Fibroblast of villous mesenchyme (primary cell): ENCODE results near the gene SETD3. TPM values are rescaled to one million over a fixed set of nuclear protein-coding genes. Genes with fewer than 3 reads are reported as not detected.

Experiments
- DNase-seq: peaks from one replicate; pipeline ENCODE4 v3.0.0-alpha.2; 2010; ENCODE audit warnings: low read depth
- H3K4me3 ChIP-seq: 2 replicates; pipeline ENCODE4 v1.5.1; 2011; ENCODE audit warnings: low read depth, mild to moderate bottlenecking, low read length
- total RNA-seq: library from RNA; depleted of rRNA; stranded (reverse); fragments of >200 nt; gene quantifications from 2 replicates; pipeline ENCODE4 v1.2.3, GENCODE V29; 2012
- TF ChIP-seq, protein P1 (sequence below): IDR thresholded peaks from 2 replicates; pipeline ENCODE4 v1.5.1; 2012; ENCODE audit warnings: low read depth, mild to moderate bottlenecking, low read length; ENCODE audit not compliant: insufficient read depth

Gene SETD3
- total RNA-seq, 1 donor: 57.0 TPM

DNA sequence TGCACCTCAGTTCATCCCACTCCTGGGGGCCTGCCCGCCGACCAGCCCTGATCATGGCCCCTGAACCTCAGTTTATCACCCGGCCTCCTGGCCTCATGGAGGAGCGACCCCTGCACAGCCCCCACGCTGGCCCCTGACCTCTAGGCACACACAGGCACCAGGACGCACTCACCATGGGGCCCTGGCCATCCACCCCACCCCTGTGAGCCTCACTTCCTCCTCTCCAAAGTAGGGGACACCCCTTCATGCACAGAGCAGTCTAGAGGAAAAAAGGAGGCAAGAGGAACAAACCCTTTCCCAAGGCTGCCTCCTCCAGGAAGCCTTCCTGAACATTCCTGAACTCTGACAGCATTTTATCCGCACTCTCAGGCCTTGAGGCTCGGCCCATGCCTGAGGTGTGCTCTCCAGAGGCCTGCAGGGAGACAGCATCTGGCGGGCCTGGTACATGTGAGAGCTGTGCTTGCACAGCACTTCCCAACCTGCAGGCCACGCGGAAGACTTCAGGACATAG lies 40.0 kb upstream of the SETD3 start:
- TF ChIP-seq, protein P1, sequence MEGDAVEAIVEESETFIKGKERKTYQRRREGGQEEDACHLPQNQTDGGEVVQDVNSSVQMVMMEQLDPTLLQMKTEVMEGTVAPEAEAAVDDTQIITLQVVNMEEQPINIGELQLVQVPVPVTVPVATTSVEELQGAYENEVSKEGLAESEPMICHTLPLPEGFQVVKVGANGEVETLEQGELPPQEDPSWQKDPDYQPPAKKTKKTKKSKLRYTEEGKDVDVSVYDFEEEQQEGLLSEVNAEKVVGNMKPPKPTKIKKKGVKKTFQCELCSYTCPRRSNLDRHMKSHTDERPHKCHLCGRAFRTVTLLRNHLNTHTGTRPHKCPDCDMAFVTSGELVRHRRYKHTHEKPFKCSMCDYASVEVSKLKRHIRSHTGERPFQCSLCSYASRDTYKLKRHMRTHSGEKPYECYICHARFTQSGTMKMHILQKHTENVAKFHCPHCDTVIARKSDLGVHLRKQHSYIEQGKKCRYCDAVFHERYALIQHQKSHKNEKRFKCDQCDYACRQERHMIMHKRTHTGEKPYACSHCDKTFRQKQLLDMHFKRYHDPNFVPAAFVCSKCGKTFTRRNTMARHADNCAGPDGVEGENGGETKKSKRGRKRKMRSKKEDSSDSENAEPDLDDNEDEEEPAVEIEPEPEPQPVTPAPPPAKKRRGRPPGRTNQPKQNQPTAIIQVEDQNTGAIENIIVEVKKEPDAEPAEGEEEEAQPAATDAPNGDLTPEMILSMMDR: no peak
- no peak for DNase-seq
- H3K4me3 ChIP-seq: no peak overlapping the region

DNA sequence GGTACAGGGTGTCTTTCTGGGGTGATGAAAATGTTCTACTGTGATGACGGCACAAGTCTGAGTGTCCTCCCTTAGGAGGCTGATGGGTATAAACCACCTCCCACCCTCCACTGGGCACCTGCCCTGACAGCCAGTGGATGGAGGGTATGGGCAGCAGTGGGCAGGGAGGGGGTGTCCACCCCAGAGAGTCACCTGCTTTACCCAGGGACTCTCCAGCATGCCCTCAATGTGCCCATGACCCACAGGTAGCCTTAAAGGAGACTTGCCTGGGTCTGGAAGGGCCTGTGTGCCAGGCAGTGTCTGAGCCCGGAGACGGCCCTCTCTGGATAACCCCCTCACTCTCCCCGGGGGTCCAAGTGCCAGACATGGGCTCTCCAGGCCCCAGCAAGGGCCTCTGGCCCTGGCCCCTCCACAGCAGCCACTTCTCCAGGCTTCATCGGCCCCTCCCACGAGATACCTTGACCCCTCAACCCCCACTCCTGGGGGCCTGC lies 39.3 kb upstream of the SETD3 start:
- DNase-seq: no peak
- H3K4me3 ChIP-seq: no peak overlapping the region
- TF ChIP-seq, protein P1: no peak

DNA sequence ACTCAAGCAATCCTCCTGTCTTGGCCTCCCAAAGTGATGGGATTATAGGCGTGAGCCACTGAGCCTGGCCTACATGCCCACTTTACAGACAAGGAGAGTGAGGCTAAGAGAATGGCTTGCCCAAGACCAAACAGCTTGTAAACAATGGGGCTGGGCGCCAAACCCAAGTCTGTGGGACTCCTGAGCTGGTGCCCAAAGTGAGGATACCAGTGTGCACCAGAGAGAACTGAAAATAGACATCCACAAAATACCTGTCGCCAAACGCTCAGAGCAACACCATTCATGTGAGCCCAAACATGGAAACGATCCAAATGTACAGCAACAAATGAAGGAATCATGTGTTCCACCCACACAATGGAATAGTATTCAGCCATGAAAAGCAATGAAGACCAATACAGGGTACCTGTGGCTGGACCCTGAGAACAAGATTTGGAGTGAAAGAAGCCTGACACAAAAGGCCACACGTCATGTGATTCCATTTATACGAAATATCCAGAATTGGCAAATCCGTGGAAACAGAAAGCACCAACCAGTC lies 38.8 kb upstream of the SETD3 start:
- DNase-seq: no peak
- no peak overlapping the region for H3K4me3 ChIP-seq
- TF ChIP-seq, protein P1: no peak

DNA sequence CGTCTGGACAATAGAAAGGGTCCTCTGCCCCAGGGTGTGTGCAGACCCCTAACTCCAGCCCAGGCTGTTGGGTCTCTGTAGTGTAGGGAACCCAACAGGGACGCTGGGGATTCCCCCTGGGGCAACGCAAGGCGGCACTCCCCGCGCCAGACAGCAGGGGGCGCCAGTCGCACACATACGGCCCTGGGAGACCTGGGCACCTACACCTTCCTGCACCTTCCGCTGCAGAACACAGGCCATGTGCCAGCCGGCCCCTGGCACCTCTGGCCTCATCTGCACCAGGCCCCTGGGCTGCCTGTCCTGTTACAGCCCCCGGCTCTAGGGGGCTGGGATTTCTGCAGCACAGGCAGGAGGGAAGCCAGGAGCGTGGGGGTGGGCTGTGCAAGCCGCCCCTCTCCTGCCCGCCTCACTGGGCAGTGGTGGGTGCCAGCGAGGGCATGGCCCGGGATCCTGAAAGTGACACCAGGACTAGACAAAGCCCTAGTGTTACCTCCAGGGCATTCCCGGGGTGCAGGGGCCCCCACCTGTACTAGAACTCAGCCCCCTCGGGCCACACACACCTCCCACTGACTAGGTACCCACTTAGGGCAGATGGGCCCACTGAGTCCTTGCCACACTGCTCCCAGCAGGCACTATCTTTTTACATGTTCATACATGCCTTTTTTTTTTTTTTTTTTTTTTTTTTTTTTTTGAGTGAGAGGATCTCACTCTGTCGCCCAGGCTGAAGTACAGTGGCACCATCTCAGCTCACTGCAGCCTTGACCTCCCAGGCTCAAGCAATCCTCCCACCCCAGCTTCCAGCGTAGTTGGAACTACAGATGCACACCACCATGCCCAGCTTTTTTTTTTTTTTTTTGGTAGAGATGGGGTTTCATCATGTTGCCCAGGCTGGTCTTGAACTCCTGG lies 38.0 kb upstream of the SETD3 start:
- DNase-seq: peak; percentile 48
- H3K4me3 ChIP-seq: no peak overlapping the region
- TF ChIP-seq, protein P1: peak; percentile 91

DNA sequence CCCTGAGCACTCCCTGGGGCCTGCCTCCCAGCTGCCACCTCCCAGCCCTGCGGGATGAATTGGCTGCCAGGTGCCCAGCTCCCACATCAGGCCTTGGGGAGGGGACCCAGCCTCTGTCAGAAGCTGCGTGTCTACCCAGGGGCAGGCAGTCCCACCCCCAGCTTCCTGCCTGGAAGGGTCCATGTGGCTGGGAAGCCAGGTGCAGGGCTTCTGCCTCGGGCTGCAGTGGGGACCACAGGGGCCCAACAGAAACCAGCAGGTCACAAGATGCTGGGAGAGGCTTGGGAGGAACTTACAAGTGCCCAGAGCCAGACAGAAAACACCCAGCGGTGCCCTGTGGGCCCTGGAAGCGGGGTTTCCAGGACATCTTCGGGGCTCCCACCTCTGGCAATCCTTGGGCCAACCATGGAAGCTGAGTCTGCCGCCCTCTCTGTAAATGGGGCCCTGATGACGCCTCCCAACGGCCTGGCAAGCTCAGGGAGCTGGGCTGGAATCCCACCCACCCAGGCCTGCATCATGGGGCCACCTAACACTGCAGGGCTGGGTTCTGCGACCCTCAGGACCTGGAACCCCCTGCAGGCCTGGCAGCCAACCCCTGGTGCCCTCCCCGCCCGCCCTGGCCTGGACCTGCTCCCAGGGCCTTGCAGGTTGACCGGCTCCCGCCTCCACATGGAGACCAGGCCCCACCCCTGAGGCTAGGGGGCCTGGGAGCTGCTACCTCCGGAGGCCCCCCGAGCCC lies 37.2 kb upstream of the SETD3 start:
- DNase-seq: no peak

More for the DNA sequence above, 37.2 kb upstream of the SETD3 start:
- H3K4me3 ChIP-seq: no peak overlapping the region
- TF ChIP-seq, protein P1: no peak
